ENCODE measurements around the gene STEAP1B.
"Not testable (repeated sequence)": the region's sequence is repeated elsewhere in the genome, so short reads cannot be mapped to it uniquely, and the experiment has no call there.

STEAP1B gene

DNA sequence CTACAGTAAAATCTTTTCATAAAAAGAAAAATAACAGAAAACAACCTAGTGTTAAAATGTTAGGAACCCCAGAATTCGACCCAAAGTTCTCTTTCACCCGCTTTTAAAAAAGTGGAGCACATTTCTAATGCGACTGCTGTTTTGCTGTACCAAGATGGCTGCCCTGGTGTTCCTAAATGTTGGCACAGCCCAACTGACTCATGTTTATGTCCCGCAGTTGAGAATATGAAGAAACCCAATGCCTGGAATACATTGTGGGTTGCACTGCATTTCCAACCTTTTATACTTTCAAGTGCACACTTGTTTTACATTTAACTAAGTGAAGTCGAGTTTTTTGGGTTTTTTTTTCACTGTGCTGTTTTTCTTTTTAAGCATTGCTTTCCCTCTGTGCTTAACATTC is 944 bp downstream of the STEAP1B start:
- no peak for DNase-seq (ENCODE audit: low read depth in 2 of 2, low spot score in 1 of 2)

DNA sequence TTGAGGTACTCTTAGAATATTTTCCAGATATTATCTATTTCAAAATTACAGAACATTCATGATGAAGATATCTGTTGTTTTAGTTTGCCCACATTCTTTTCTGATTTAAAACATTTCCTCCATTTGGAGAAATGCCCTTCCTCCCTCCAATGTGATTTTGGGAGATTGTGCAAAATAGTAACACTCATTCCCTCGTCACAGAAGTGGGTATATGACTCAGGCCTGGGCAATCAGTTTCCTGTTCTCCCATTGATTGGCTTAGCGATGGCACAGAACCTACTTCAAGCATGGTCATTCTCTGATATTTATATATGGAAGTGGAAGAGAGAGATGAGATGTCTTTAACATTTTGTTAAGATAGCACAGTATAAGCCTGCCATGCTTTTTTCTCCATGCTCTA is 3.1 kb downstream of the STEAP1B start:
- not testable (repeated sequence) for DNase-seq (ENCODE audit: low read depth in 2 of 2, low spot score in 1 of 2)

DNA sequence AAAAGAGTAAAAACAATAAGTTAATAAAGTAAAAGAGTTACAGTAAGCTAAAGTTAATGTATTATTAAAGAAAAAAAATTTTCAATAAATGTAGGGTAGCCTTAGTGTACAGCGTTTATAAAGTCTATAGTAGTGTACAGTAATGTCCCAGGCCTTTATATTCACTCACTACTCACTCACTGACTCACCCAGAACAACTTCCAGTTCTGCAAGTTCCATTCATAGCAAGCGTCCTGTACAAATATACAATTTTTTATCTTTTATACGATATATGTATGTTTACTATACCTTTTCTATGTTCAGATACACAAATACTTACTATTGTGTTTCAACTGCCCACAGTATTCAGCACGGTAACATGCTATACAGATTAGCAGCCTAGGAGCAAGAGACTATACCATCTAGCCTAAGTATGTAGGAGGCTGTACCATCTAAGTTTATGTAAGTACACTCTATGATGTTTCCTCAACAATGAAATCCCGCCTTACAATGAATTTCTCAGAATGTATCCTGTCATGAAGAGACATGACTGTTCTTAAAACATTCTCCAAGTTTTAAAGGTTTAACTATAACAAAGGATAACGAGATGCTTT is 3.6 kb downstream of the STEAP1B start:
- DNase-seq (ENCODE audit: low read depth in 2 of 2, low spot score in 1 of 2): not testable (repeated sequence)

DNA sequence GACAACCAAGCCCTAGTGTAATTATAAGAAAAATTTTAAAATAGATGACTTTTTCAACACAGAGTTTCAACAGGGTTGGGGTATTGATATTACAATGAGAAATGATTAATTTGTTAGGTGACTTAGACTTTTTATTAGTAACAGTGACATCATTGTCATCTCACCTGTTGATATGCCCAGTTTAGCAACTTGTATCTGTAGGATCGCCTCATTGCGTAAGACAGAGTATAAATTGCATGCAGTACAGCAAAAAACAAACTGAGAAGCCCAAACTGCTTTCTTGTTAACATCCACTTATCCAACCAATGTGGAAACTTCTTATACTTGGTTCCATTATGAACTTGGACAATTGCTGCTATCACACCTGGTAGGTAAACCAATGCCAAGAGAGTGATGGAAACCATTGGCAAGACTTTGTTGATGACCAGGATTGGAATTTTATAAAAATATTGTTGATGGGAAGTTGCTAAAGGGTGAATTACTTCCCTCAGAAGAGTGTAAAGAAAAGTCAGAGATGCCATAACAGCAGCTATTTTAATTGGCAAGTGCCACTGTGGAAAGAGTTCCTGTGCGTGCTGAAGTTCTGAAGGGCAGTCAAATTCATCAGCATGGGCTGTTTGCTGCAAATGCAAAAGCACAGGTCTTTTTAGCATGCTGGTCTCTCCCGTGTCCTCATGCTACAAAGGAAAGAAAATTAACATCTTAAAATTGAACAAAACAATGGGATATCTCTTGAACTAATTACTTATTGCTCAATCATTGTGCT is 6.6 kb downstream of the STEAP1B start:
- DNase-seq (ENCODE audit: low read depth in 2 of 2, low spot score in 1 of 2): not testable (repeated sequence)

DNA sequence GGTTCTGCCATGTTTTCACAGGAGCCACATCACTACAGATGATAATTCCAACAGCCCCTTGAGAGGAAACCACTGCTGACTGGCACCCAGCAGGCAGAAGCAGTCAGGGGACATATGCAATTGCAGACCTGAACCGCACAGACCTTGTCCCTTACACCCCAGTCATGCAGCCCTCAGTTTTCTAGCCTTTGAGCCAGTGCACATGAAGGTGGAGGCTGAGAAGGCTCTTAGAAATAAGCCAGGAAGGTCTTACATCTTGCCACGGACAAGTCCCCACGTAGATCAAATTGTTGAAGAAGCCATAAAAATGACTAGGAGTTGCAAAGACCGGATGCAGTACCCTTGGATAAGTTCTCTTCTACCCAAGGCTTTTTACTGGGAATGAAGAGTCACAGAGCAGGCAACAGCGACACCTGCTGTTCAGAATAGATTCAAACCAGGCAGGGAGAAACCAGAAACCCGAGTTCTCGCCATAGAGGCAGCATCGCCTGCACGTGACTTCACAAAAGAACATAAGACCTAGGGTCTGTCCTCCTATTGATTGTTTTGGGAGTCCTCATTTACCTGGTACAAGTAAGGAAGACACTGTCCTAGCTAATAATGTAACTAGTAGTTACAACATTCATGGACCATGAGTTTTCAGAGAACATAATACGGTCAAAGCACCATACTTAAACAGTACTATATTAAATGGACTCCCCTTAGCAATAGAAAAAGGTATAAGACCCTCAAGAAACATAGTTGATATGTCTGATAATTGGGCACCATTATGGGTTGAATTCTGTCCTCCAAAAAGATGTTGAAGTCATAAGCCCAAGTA is 11.1 kb downstream of the STEAP1B start:
- DNase-seq (ENCODE audit: low read depth in 2 of 2, low spot score in 1 of 2): peak; percentile 17 to 22

DNA sequence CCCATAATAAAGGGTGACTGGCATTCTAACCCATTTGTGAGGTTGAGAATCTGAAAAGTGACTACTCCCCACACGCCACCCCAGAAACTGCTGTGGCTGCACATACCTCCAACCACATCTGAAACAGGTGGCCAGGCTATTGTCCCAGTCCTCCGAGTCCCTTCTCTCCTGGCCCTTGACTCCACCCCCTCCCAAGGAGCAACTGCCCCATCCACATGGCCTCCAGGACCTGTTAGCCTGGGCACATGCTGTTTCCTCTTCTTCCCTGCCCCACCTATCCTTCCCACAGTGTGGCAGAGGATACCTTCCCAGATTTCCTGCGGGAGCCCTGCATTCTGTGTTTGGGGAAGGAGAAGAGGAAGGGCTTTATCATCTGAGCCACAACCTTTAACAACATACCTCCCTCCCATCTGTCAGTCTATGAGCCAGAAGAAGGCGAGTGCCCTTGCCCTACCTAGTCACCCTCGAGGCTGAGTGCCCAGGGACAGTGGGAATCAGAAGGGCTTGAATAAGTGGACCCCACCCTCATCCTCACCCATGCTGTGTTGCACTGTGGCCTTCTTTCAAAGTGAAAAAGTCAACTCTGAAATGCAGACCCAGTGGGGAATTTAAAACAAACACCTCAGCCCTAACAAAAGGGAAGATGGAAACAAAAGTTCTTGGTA is 11.9 kb downstream of the STEAP1B start:
- no peak for DNase-seq (ENCODE audit: low read depth in 2 of 2, low spot score in 1 of 2)

DNA sequence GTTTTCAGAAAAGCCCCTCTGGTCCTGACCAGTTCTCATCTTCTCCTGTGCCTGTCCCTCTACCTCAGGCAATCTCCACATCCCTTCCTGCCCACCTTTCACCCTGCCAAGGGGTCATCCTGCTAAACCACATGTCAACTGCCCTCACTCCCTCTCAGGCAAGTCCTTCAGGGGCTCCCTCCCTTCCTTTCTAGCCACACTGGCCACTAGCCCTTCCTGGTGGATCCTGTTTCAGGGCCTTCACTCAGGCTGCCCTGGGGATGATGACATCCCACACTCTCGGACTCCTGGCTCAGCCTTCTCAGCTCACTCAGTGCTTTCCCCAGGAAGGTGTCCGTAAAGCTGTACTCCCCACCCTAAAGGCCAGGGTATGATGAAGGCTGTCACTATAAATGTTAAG is 13.4 kb downstream of the STEAP1B start:
- no peak for DNase-seq (ENCODE audit: low read depth in 2 of 2, low spot score in 1 of 2)

DNA sequence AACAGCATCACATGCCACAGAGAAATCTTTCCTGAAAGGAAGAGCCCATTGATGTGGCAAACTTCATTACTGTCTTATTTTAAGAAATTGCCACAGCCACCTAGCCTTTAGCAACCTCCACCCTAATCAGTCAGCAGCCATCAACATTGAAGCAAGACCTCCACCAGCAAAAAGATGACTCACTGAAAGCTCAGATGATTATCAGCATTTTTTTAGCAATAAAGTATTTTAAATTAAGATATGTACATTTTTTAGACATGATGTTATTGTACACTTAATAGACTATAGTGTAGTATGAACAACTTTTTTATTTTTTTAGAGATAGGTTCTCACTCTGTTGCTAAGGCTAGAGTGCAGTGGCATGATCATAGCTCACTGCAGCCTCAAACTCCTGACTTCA is 14.8 kb downstream of the STEAP1B start:
- no peak for DNase-seq (ENCODE audit: low read depth in 2 of 2, low spot score in 1 of 2)

DNA sequence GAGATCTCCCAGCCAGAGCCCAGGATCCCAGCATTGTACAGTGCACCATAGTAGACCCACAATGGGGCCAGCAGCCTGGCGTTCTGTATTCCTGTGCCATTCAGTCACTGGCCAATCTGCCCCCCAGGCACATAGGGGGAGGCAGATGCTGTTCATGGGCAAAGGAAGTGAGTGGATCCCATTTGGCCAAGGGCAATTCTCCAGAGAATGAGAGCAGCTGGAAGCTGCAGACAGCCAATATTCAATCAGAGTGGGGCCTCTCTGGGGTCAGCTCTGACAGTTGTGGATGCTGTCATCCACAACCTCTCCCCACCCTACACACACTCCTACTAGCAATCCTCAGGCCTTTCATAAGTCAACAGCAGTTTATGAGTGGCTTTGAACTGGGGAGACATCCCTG is 17.5 kb downstream of the STEAP1B start:
- DNase-seq (ENCODE audit: low read depth in 2 of 2, low spot score in 1 of 2): no peak

DNA sequence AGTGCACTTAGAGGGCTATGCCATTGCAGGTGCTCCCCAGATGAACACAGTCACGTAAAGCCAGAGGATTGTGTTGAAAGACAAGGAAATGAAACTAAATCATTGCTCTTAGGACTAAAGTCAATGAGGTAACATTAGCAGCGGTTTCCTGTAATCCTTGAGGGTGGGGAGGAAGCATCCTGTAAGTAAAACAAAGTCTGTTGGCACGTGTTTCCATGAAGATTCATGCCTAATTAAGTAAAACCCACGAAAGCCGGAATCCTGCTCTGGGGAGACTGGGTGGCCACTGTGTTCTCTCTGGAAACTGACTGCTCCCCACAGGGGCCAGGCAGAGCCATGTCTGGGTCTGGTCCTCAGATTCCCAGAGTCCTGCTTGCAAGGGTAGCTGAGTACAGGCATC is 18.3 kb downstream of the STEAP1B start:
- DNase-seq (ENCODE audit: low read depth in 2 of 2, low spot score in 1 of 2): no peak

DNA sequence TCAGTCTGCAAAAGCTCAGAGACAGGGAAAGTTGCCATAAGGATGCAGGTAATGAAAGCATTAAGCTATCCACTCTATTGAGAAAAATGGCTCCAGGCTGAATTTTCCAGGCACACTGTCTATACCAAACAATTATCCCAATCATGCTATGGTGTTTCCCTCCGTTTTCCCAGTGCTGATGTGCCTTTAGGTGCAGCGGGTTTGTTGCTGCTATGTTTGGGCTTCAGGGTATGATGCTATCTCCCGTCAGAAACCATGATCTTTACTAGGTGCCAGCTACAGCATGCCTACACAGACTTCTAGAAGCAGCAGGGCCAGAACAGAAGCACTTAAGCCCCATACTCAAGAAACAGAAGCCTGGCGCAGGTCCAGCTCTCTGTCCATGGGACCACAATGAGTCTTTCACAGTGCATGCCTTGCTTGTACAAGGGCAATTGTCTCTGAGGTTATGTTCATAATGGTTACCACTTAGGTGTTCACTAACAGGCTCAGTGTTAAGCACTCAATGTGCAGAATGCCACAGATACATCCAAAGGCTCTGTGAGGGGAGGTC is 19.4 kb downstream of the STEAP1B start:
- DNase-seq (ENCODE audit: low read depth in 2 of 2, low spot score in 1 of 2): no peak

DNA sequence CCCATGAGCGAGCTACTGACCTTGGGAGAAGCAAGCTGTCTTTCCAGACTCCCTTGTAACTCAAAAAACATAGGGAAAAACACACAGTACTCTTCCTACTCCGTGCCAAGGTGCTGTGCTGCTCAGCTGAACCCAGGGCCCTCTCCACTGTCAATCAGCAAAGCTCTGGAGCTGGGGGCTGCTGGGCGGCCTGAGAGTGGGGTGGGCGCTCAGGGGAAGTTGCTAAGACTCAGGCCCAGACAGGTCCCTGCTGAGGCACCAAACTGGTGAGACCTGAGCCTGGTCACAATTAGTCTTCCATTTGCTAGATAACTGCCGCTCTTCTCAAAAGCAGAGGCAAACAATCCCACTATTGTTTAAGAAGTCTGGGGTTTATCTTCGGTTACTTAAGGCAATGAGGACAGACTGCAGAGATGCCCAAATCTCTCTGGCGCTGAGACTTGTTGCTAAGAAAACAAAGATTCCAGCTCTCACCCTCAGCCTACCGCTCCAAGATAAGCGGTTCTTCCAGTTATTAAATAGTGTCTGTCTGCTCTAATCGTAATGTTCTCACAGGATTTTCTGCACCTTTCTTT is 22.0 kb downstream of the STEAP1B start:
- DNase-seq (ENCODE audit: low read depth in 2 of 2, low spot score in 1 of 2): no peak

DNA sequence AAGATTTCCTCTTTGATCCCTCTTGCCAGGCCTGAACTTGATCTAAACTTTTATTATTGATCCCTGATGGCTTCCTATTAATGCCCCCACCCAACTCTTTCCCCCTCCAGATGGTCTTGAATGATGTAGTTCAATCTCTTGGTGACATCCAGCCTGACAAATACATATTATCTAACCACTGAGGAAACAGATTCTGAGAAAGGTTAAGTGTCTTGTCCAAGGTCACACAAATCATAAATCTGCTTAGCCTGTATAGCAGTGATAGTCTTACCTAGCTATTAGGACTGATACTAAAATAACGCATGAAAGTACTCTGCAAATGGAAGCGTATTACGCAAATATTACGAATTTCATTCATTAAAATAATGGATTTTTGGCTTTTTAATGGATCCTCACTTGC is 22.7 kb downstream of the STEAP1B start:
- DNase-seq (ENCODE audit: low read depth in 2 of 2, low spot score in 1 of 2): no peak

DNA sequence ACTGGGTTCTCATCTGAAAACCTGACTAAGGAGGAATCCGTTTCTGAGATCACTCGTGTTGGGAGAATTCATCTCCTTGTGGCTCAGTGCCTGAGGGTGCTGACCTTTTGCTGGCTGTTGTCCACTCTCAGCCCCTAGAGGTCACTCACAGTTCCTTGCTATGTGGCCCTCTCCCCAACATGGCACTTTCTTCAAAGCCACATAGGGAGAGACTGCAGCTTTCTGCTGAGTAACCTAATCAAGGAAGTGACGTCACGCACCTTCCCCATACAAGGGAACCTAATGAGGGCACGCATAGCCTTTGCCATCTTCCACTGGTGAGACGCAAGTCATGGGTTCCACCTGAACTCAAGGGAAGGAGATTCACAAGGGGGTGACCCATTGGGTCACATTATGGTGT is 23.2 kb downstream of the STEAP1B start:
- DNase-seq (ENCODE audit: low read depth in 2 of 2, low spot score in 1 of 2): no peak

DNA sequence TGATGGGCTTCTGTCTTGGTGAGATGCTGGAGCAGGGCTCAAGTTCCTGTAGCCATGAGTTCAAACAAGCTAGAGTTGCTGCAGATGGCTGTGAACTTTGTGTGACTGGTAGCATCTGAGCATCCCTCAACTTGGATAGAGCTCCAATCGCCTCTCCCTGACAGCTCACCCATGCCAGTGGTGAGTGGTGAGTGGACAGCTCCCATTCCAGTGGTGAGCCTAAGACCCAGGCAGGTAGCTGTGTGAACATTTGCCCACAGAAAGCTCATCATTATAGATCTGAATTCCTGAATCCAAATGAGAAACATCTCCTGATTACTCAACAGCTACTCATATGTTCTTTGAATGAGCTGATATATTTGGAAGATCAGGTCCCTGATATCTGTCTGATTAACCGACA is 25.3 kb downstream of the STEAP1B start:
- DNase-seq (ENCODE audit: low read depth in 2 of 2, low spot score in 1 of 2): no peak

DNA sequence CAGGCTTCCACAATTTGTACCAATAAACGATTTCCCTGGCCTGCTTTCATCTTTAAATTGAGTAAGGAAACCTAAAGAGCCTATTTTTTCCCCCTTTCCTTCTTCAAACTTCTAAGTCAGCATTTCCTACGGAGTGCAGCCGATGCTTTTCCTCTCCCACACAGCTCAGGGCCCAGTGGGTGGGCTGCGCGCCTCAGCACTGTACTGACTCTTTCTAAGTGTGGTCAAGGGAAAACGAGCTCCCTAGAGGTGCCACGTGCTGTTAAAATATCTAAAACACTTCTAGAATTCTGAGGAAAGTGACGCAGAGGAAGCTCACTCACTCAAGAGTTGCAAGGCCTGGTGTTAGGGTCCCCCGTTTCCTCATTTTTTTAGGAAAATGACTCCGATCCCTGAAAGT is 29.0 kb downstream of the STEAP1B start:
- DNase-seq (ENCODE audit: low read depth in 2 of 2, low spot score in 1 of 2): no peak

DNA sequence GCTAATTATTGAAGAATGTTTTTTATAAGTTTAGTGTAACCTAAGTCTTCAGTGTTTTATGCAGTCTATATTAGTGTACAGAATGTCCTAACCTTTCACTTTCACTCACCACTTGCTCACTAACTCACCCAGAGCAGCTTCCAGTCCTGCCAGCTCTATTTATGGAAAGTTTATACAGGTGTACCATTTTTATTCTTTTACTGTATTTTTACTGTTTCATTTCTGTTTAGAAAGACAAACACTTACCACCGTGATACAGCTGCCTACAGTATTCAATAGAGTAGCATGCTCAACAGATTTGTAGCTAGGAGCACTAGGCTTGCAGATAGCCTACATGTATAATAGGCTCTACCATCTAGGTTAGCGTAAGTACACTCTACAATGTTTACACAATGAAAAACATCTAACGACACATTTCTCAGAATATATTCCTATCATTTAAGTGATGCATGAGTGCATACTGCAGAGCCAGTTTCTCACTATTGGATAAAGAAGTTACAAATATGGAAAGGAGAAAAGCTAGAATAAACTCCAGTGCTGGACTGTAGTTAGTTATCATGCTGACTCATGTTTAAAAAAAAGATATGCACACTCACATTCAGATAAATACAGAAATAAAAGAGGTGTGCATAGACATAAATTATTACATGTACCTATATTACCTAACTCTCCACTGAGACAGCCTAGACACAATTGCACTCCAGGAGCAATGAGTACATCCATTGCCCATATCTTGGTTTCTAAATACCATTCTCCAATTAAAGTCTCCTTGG is 30.4 kb downstream of the STEAP1B start:
- DNase-seq (ENCODE audit: low read depth in 2 of 2, low spot score in 1 of 2): no peak

DNA sequence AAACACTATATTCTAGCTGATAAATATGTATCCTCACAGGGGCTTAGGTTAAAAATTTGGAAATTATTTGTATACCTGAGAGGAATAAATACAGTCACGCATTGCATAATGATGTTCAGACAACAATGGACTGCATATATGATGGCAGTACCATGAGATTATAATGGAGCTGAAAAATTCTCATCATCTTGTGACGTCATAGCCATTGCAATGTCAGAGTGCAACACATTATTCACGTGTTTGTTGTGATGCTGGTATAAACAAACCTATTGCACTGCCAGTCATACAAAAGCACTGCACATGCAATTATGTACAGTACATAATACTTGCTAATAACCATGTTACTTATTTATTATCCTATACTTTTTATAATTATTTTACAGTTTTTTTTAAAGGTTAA is 31.4 kb downstream of the STEAP1B start:
- no peak for DNase-seq (ENCODE audit: low read depth in 2 of 2, low spot score in 1 of 2)

DNA sequence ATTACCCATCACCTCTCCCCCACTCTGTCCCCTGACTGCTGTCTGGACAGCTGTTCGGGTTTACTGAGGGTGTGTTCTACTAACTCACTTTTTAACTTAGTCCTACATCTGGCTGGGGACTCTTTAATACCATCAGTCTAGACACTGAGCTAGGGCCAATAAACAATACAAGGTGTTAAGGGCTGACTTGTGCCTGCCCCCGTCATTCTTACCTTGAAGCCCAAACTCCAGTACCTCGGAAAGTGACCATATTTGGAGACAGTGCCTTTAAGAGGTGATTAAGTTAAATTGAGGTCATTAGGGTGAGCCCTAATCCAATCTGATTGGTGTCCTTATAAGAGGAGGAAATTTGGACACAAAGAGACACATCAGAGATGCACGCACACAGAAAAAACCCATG is 35.7 kb downstream of the STEAP1B start:
- no peak for DNase-seq (ENCODE audit: low read depth in 2 of 2, low spot score in 1 of 2)

DNA sequence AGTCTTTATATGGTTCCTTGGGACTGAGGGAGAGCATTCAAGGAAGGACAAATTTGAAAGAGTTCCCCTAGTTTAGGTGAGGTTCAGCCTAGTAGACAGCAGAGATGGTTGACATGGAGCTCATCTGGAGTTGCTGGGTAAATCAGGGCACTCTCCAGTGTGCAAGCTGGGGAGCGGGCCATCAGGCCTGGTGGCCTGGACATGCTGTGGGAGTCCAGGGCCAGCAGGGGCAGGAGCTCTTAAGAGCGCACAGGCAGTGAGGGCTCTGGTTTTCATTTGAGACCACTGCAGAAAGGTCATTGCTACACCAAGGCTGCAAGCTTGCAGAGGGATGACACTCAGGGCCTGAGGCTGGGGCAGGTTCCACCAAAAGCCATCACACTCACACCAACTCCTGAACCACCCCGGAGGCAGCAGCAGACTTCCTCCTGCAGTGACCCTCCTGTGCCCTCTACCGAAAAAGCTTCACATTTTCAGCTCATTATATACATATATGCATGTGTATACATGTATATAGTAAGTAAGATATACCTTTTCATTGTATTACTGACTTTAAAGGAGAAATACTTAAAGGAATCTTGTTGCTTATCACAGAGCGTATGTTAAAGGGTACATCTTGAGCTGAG is 39.5 kb downstream of the STEAP1B start:
- no peak for DNase-seq (ENCODE audit: low read depth in 2 of 2, low spot score in 1 of 2)

Data from stimulated activated CD8-positive, alpha-beta memory T cell treated with anti-CD3 and anti-CD28 coated beads, Interleukin-4, amount 100 ng/mL, for 1 hour (primary cell).